GM12878 (cell line): ENCODE measurements around the gene ATIC. TPM values are rescaled to one million over a fixed set of nuclear protein-coding genes. Genes with fewer than 3 reads are reported as not detected.

Experiments used
- BCL11A ChIP-seq: IDR thresholded peaks from 2 replicates; pipeline ENCODE4 v1.6.1; 2011; ENCODE audit warnings: low read depth, low read length
- CEBPB ChIP-seq, 2 experiments: fragments of 150-350 bp in 1 of 2; IDR thresholded peaks; 2 replicates each; pipeline ENCODE4 v1.6.1; 2012 to 2014; ENCODE audit warnings: low read depth in 2 of 2, low read length in 2 of 2, borderline replicate concordance in 1 of 2, inconsistent platforms in 1 of 2
- CREM ChIP-seq: IDR thresholded peaks from 2 replicates; pipeline ENCODE4 v1.6.1; 2014; ENCODE audit warnings: antibody characterized with exemption, low read depth
- E4F1 ChIP-seq: fragments of 450-650 bp; IDR thresholded peaks from 2 replicates; pipeline ENCODE4 v1.6.1; 2018; ENCODE audit warnings: borderline replicate concordance, mild to moderate bottlenecking; ENCODE audit not compliant: partially characterized antibody
- MLLT1 ChIP-seq: fragments of 450-650 bp; IDR thresholded peaks from 2 replicates; pipeline ENCODE4 v1.6.1; 2016; ENCODE audit warnings: mild to moderate bottlenecking
- NKRF ChIP-seq: fragments of 450-650 bp; conservative IDR thresholded peaks from 2 replicates; pipeline ENCODE4 v1.6.1; 2017; ENCODE audit warnings: mild to moderate bottlenecking, moderate library complexity
- ZNF592 ChIP-seq: fragments of 450-650 bp; IDR thresholded peaks from 2 replicates; pipeline ENCODE4 v1.6.1; 2017; ENCODE audit warnings: mild to moderate bottlenecking, moderate library complexity
- polyA plus RNA-seq, 11 experiments: library from polyadenylated mRNA; depleted of rRNA in 4 of 11; unstranded in 6 of 11; stranded (reverse) in 5 of 11; fragments of >200 nt; fragmentation: Nextera tagmentation in 4 of 11; fragmentation: Illumina TruSeq in 1 of 11; extraction: Ambion mirVana in 4 of 11; extraction: Trizol in 1 of 11; gene quantifications; 1 replicate in 1 of 11; 2 replicates in 10 of 11; pipeline versions ENCODE4 v1.2.1 to v1.2.3, GENCODE V29; 2011 to 2016; ENCODE audit warnings: inconsistent platforms in 2 of 11, missing spikeins in 2 of 11, low read depth in 1 of 11
- total RNA-seq, 4 experiments: library from RNA; depleted of rRNA in 3 of 4; stranded (reverse); fragments of >200 nt in 3 of 4; fragmentation: Illumina TruSeq in 1 of 4; extraction: Trizol in 1 of 4; gene quantifications; 2 replicates each; pipeline versions ENCODE4 v1.2.1 to v1.2.3, GENCODE V29; 2013 to 2021

The ATIC gene
- total and polyA plus RNA-seq, 10 of the 15 experiments (the other 5 are each of a cell fraction or from before 2014, with no cell fraction given) = 45.1 to 518 (median 306) TPM

- TF ChIP-seq NKRF = no peak
- no peak for TF ChIP-seq CEBPB (IDR thresholded peaks at IDR 0.05; ENCODE audit: borderline replicate concordance in 1 of 2, low read depth in 2 of 2, low read length in 2 of 2)
- no peak for TF ChIP-seq MLLT1
- no peak for TF ChIP-seq BCL11A
- TF ChIP-seq ZNF592 = no peak
- no peak for TF ChIP-seq CREM
- no peak for TF ChIP-seq E4F1
Observed at GRCh38 chr2:215371915-215372897, 60.3 kb downstream of the ATIC start (continued).
